Measurements from ENCODE around the gene ADGRG2. TPM values are rescaled to one million over a fixed set of nuclear protein-coding genes. Genes with fewer than 3 reads are reported as not detected.

The ADGRG2 gene
- total and polyA plus RNA-seq, 9 of the 15 experiments (the other 6 are each of a cell fraction or from before 2014, with no cell fraction given) = 0.03 TPM; not detected in 8

GRCh38 chrX:19127649-19128168, 5.4 kb upstream of the ADGRG2 start:
- no peaks in the 10 kb centered on the region for H4K20me1 ChIP-seq (replicated peaks; ENCODE audit: control insufficient read depth, insufficient read depth, low read length)
- no peak overlapping the region for H3K4me2 ChIP-seq (ENCODE audit: insufficient read depth, low read length)
- in situ Hi-C loops (cut with MboI) = no loop called here
- BruUV-seq (replicated peaks) = no TSS peak
- ChIA-PET CTCF (ENCODE audit: low intra/inter-chr PET ratio) (no interaction called here), POLR2A (no interaction called here)
- H3K9ac ChIP-seq (ENCODE audit: insufficient read depth in 1 of 2, low read depth in 2 of 2, low read length in 2 of 2) = no peak overlapping the region
- H3K36me3 ChIP-seq (ENCODE audit: control insufficient read depth, insufficient read depth, low read length) = no peaks in the 10 kb centered on the region
- FAIRE-seq = no peak
- no peak overlapping the region for H3K4me3 ChIP-seq
- H3K27ac ChIP-seq (ENCODE audit: extremely low read depth, low read depth, low read length) = no peak overlapping the region
- no peaks in the 10 kb centered on the region for H3K9me1 ChIP-seq (ENCODE audit: control insufficient read depth, insufficient read depth, low read length)
- H3K79me2 ChIP-seq (ENCODE audit: control insufficient read depth, insufficient read depth, low read length) = no peaks in the 10 kb centered on the region
- H3K4me1 ChIP-seq (replicated peaks in 1 of 2; ENCODE audit: control insufficient read depth in 2 of 2, insufficient read depth in 2 of 2, low read length in 2 of 2) = no peaks in the 10 kb centered on the region
- intact Hi-C loops (cut with micrococcal nuclease) = no loop called here
- no peak for DNase-seq (ENCODE audit: extremely low read depth in 1 of 4, low spot score in 3 of 4)
- TF ChIP-seq CEBPB (tag; IDR thresholded peaks at IDR 0.05) = 0 out of 2 replicates have a peak, but pooled peaks have one; percentile 30
- no peak for TF ChIP-seq THRAP3 (IDR thresholded peaks at IDR 0.05; ENCODE audit: borderline replicate concordance)
- TF ChIP-seq CEBPG (CRISPR knock-in tag; IDR thresholded peaks at IDR 0.05) = no peak
- TF ChIP-seq CEBPG (tag; conservative IDR thresholded peaks at IDR 0.05 in 1 of 2, IDR thresholded peaks at IDR 0.05 in 1 of 2) = 0 out of 4 replicates have a peak, but pooled peaks of 1 of the 2 experiments have one; percentile 22
- TF ChIP-seq YY1 (IDR thresholded peaks at IDR 0.05; ENCODE audit: borderline replicate concordance in 1 of 3, control insufficient read depth in 1 of 3, extremely low read depth in 1 of 3, insufficient read depth in 3 of 3, insufficient read length in 1 of 3, insufficient replicate concordance in 2 of 3, low read depth in 1 of 3, low read length in 2 of 3) = no peak
- no peak for TF ChIP-seq PBX2 (CRISPR knock-in tag; IDR thresholded peaks at IDR 0.05; ENCODE audit: low read depth)
- peak; percentile 21; the same call in 1 of the 2 replicates for TF ChIP-seq PBX2 (tag; conservative IDR thresholded peaks at IDR 0.05; ENCODE audit: low read depth)
- no peaks in the 10 kb centered on the region for H3K9me3 ChIP-seq (replicated peaks; ENCODE audit: control insufficient read depth, insufficient read depth, low read depth, low read length)
- H3K27me3 ChIP-seq (ENCODE audit: control insufficient read depth in 2 of 2, insufficient read depth in 2 of 2, low read length in 2 of 2) = peaks cover 4 to 8% of the 10 kb centered on the region in 2 experiments; a peak in 3 of 5 replicates
- ATAC-seq = no peak
- WGBS (ENCODE audit: insufficient coverage, low coverage, missing lambda C conversion rate) = 0% methylated on average over 5 of the region's 5 CpGs
- H2AFZ ChIP-seq (ENCODE audit: low read depth, low read length) = no peak overlapping the region

Measured in K562 (cell line).